ACC112 (cell line): ENCODE results near the gene MYO3B.

ENCODE experiments used
- H2AFZ ChIP-seq: fragments of 200-600 bp; sonication (generic); one replicate; pipeline ENCODE4 v1.6.0; 2017; ENCODE audit warnings: antibody characterized with exemption, low read length; ENCODE audit not compliant: unreplicated experiment
- H3K27ac ChIP-seq: fragments of 200-600 bp; sonication (generic); 2 replicates; pipeline ENCODE4 v1.5.1; 2014; ENCODE audit warnings: low read depth, mild to moderate bottlenecking, antibody characterized with exemption, low read length, moderate library complexity
- H3K27me3 ChIP-seq: fragments of 200-600 bp; sonication (generic); 2 replicates; pipeline ENCODE4 v1.6.1; 2014; ENCODE audit warnings: mild to moderate bottlenecking, antibody characterized with exemption, low read length, moderate library complexity, mixed read lengths; ENCODE audit not compliant: insufficient read depth
- H3K36me3 ChIP-seq: fragments of 200-600 bp; sonication (generic); 2 replicates; pipeline ENCODE4 v1.6.1; 2016; ENCODE audit warnings: mild to moderate bottlenecking, antibody characterized with exemption, low read length, moderate library complexity, mixed read lengths; ENCODE audit not compliant: insufficient read depth
- H3K4me1 ChIP-seq: fragments of 200-600 bp; sonication (generic); one replicate; pipeline ENCODE4 v1.6.1; 2016; ENCODE audit warnings: low read length, mixed read lengths; ENCODE audit not compliant: insufficient read depth, unreplicated experiment, control insufficient read depth
- H3K4me3 ChIP-seq: fragments of 200-600 bp; sonication (generic); 2 replicates; pipeline ENCODE4 v1.5.1; 2014; ENCODE audit warnings: mild to moderate bottlenecking, low read depth, low read length
- H3K79me2 ChIP-seq: fragments of 200-600 bp; sonication (generic); one replicate; pipeline ENCODE4 v1.6.0; 2016; ENCODE audit warnings: low read length; ENCODE audit not compliant: control insufficient read depth, unreplicated experiment, insufficient read depth

MYO3B gene

GRCh38 chr2:170554278-170554955 is 376.5 kb downstream of the MYO3B start:
- Histone ChIP-seq H2AFZ (no peak overlapping the region), H3K79me2 (no peaks in the 10 kb centered on the region), H3K27me3 (peaks cover 13% of the 10 kb centered on the region), H3K27ac (peak overlapping the region; percentile 60), H3K36me3 (no peaks in the 10 kb centered on the region), H3K4me3 (no peak overlapping the region), H3K4me1 (peaks cover 15% of the 10 kb centered on the region)

GRCh38 chr2:170562928-170563327 is 385.0 kb downstream of the MYO3B start:
- no peaks in the 10 kb centered on the region for H3K36me3 ChIP-seq
- no peak overlapping the region for H2AFZ ChIP-seq
- H3K27me3 ChIP-seq: peaks cover 50% of the 10 kb centered on the region
- no peak overlapping the region for H3K4me3 ChIP-seq
- H3K27ac ChIP-seq: no peak overlapping the region
- H3K4me1 ChIP-seq: no peaks in the 10 kb centered on the region
- no peaks in the 10 kb centered on the region for H3K79me2 ChIP-seq

GRCh38 chr2:170563401-170563800 is 385.5 kb downstream of the MYO3B start:
- Histone ChIP-seq H2AFZ (no peak overlapping the region), H3K36me3 (no peaks in the 10 kb centered on the region), H3K4me3 (no peak overlapping the region), H3K79me2 (no peaks in the 10 kb centered on the region), H3K4me1 (no peaks in the 10 kb centered on the region), H3K27me3 (peaks cover 53% of the 10 kb centered on the region), H3K27ac (no peak overlapping the region)

GRCh38 chr2:170566138-170566537 is 388.2 kb downstream of the MYO3B start:
- no peaks in the 10 kb centered on the region for H3K36me3 ChIP-seq
- peaks cover 47% of the 10 kb centered on the region for H3K27me3 ChIP-seq
- H3K27ac ChIP-seq: no peak overlapping the region

GRCh38 chr2:170567429-170567828 is 389.5 kb downstream of the MYO3B start:
- H3K79me2 ChIP-seq: no peaks in the 10 kb centered on the region
- H2AFZ ChIP-seq: no peak overlapping the region
- H3K27me3 ChIP-seq: peaks cover 42% of the 10 kb centered on the region
- no peaks in the 10 kb centered on the region for H3K4me1 ChIP-seq
- no peak overlapping the region for H3K4me3 ChIP-seq
- no peaks in the 10 kb centered on the region for H3K36me3 ChIP-seq
- no peak overlapping the region for H3K27ac ChIP-seq

More at GRCh38 chr2:170566138-170566537, 388.2 kb downstream of the MYO3B start:
- Histone ChIP-seq H3K4me3 (no peak overlapping the region), H3K79me2 (no peaks in the 10 kb centered on the region), H2AFZ (no peak overlapping the region), H3K4me1 (no peaks in the 10 kb centered on the region)

- Histone ChIP-seq H3K27me3 (peaks cover 42% of the 10 kb centered on the region), H3K79me2 (no peaks in the 10 kb centered on the region), H3K4me3 (no peak overlapping the region), H3K4me1 (no peaks in the 10 kb centered on the region), H2AFZ (no peak overlapping the region), H3K27ac (no peak overlapping the region), H3K36me3 (no peaks in the 10 kb centered on the region)
These were observed 390.6 kb downstream of the MYO3B start for GRCh38 chr2:170568511-170568910.

- Histone ChIP-seq H3K79me2 (no peaks in the 10 kb centered on the region), H3K27me3 (peaks cover 37% of the 10 kb centered on the region), H3K4me1 (no peaks in the 10 kb centered on the region), H3K27ac (no peak overlapping the region), H3K36me3 (no peaks in the 10 kb centered on the region), H3K4me3 (no peak overlapping the region), H2AFZ (no peak overlapping the region)
These were observed 393.7 kb downstream of the MYO3B start for GRCh38 chr2:170571612-170572011.

- H2AFZ ChIP-seq: no peak overlapping the region
These were observed 395.7 kb downstream of the MYO3B start for GRCh38 chr2:170573671-170574070.

GRCh38 chr2:170576296-170576695 is 398.3 kb downstream of the MYO3B start:
- H2AFZ ChIP-seq: no peak overlapping the region
- H3K4me3 ChIP-seq: no peak overlapping the region
- H3K27me3 ChIP-seq: no peaks in the 10 kb centered on the region
- H3K79me2 ChIP-seq: no peaks in the 10 kb centered on the region
- no peak overlapping the region for H3K27ac ChIP-seq
- no peaks in the 10 kb centered on the region for H3K36me3 ChIP-seq
- H3K4me1 ChIP-seq: no peaks in the 10 kb centered on the region

More at GRCh38 chr2:170573671-170574070, 395.7 kb downstream of the MYO3B start:
- Histone ChIP-seq H3K27me3 (peaks cover 19% of the 10 kb centered on the region), H3K4me1 (no peaks in the 10 kb centered on the region), H3K27ac (no peak overlapping the region), H3K4me3 (no peak overlapping the region), H3K36me3 (no peaks in the 10 kb centered on the region), H3K79me2 (no peaks in the 10 kb centered on the region)

GRCh38 chr2:170577356-170577755 is 399.4 kb downstream of the MYO3B start:
- H3K27me3 ChIP-seq: no peaks in the 10 kb centered on the region
- no peaks in the 10 kb centered on the region for H3K4me1 ChIP-seq
- H3K4me3 ChIP-seq: no peak overlapping the region
- H2AFZ ChIP-seq: no peak overlapping the region
- no peak overlapping the region for H3K27ac ChIP-seq
- H3K36me3 ChIP-seq: no peaks in the 10 kb centered on the region
- H3K79me2 ChIP-seq: no peaks in the 10 kb centered on the region

- no peak overlapping the region for H3K27ac ChIP-seq
- no peaks in the 10 kb centered on the region for H3K27me3 ChIP-seq
- H3K4me3 ChIP-seq: no peak overlapping the region
- no peaks in the 10 kb centered on the region for H3K79me2 ChIP-seq
- H3K4me1 ChIP-seq: no peaks in the 10 kb centered on the region
- no peak overlapping the region for H2AFZ ChIP-seq
- H3K36me3 ChIP-seq: no peaks in the 10 kb centered on the region
These were observed 400.7 kb downstream of the MYO3B start for GRCh38 chr2:170578606-170579005.
